Upper lobe of left lung (tissue), 4 donors: Measurements from ENCODE around the gene MRPL18.

Experiments
- CTCF ChIP-seq, 6 experiments: fragments of 450-650 bp in 4 of 6; fragments of 200-600 bp in 2 of 6; sonication (generic) in 2 of 6; IDR thresholded peaks; one replicate each; pipeline ENCODE4 v1.5.1; 2016 to 2019; ENCODE audit warnings: antibody characterized with exemption in 6 of 6
- EP300 ChIP-seq, 4 donors: sonication (generic); formaldehyde crosslinking; IDR thresholded peaks; one replicate each; pipeline ENCODE4 v1.5.1; 2017; ENCODE audit warnings: antibody characterized with exemption in 4 of 4, control low read depth in 2 of 4
- POLR2AphosphoS5 ChIP-seq, 2 donors: sonication (generic); formaldehyde crosslinking; IDR thresholded peaks; one replicate each; pipeline ENCODE4 v1.5.1; 2017; ENCODE audit warnings: antibody characterized with exemption in 2 of 2

GRCh38 chr6:159797554-159797953, 7.3 kb downstream of the MRPL18 start:
- TF ChIP-seq CTCF (IDR thresholded peaks at IDR 0.05) (no peak), EP300 (IDR thresholded peaks at IDR 0.05) (no peak), POLR2AphosphoS5 (IDR thresholded peaks at IDR 0.05) (no peak)
